ENCODE data around the gene AGAP2. TPM values are rescaled to one million over a fixed set of nuclear protein-coding genes. Genes with fewer than 3 reads are reported as not detected.

Gene AGAP2
- total and polyA plus RNA-seq, 8 donors, result 0.24 to 3.0 (median 0.79) TPM

DNA sequence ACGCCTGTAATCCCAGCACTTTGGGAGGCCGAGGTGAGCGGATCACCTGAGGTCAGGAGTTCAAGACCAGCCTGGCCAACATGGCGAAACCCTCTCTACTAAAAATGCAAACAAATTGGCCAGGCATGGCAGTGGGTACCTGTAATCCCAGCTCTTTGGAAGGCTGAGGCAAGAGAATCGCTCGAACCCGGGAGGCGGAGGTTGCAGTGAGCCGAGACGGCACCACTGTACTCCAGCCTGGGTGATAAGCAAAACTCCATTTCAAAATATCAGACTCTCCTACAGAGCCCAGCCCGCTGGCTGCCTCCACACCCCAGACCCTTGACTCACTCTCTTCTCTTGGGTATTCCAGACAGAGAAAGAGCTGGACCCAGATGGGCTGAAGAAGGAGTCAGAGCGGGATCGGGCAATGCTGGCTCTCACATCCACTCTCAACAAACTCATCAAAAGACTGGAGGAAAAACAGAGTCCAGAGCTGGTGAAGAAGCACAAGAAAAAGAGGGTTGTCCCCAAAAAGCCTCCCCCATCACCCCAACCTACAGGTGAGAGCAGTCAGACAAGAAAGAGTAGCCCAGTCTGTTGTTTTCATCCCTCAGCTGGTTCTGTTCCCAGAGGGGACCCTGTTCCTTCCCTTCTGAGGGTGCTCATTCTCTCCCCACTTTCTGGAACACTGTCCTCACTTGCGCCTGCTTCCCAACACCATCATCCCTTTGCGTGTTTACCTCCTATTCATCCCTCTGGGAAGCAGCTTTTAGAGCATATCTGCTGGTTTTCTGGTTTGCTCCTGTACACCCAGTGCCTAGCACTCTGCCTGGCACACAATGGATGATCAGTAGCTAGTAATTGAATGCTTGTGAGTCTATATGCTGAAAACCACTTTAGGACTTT is 19.7 kb downstream of the AGAP2 start:
- Histone ChIP-seq H3K27ac (no peak overlapping the region), H3K27me3 (no peaks in the 10 kb centered on the region), H3K36me3 (peaks cover 14 to 47% (median 28%) of the 10 kb centered on the region in 3 donors), H3K9me3 (no peaks in the 10 kb centered on the region), H3K4me1 (no peaks in the 10 kb centered on the region), H3K4me3 (no peak overlapping the region)
- DNase-seq (no peak), ATAC-seq (no peak), FAIRE-seq (no peak)
- 97 to 98% methylated on average over 15 of the region's 15 CpGs for WGBS, 2 donors
- TF ChIP-seq, protein P1, sequence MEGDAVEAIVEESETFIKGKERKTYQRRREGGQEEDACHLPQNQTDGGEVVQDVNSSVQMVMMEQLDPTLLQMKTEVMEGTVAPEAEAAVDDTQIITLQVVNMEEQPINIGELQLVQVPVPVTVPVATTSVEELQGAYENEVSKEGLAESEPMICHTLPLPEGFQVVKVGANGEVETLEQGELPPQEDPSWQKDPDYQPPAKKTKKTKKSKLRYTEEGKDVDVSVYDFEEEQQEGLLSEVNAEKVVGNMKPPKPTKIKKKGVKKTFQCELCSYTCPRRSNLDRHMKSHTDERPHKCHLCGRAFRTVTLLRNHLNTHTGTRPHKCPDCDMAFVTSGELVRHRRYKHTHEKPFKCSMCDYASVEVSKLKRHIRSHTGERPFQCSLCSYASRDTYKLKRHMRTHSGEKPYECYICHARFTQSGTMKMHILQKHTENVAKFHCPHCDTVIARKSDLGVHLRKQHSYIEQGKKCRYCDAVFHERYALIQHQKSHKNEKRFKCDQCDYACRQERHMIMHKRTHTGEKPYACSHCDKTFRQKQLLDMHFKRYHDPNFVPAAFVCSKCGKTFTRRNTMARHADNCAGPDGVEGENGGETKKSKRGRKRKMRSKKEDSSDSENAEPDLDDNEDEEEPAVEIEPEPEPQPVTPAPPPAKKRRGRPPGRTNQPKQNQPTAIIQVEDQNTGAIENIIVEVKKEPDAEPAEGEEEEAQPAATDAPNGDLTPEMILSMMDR (IDR thresholded peaks at IDR 0.05), result no peak
- intact Hi-C loops (cut with DNase I), result no loop called here

DNA sequence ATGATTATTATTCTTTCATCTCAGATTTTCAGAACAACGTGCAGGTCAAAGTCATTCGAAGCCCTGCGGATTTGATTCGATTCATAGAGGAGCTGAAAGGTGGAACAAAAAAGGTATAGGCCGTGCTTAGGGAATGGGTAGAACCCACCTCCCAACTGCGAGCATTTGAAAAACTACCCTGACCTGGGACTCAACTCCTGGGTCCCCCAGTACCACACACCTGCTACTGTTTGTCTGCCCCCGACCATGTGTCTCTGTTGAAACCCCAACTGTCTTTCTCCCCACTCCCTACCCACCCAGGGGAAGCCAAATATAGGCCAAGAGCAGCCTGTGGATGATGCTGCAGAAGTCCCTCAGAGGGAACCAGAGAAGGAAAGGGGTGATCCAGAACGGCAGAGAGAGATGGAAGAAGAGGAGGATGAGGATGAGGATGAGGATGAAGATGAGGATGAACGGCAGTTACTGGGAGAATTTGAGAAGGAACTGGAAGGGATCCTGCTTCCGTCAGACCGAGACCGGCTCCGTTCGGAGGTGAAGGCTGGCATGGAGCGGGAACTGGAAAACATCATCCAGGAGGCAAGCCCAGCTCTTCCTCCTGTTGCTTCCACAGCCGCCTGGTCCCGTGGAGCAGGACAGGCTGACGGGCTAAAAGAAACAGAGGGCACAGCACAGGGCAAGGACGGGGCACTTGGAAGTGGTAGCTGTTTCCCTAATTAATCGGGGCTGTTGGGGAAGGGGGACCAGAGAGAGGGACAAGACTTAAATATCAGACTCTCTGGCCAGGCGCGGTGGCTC is 20.5 kb downstream of the AGAP2 start:
- Histone ChIP-seq H3K36me3 (peaks cover 14 to 47% (median 28%) of the 10 kb centered on the region in 3 donors), H3K4me1 (no peaks in the 10 kb centered on the region), H3K27ac (no peak overlapping the region), H3K4me3 (no peak overlapping the region), H3K9me3 (no peaks in the 10 kb centered on the region), H3K27me3 (no peaks in the 10 kb centered on the region)
- 94 to 98% methylated on average over 22 of the region's 22 CpGs for WGBS, 2 donors
- DNase-seq (no peak), FAIRE-seq (no peak), ATAC-seq (no peak)
- TF ChIP-seq, protein P1 (IDR thresholded peaks at IDR 0.05), result no peak
- intact Hi-C loops (cut with DNase I), result no loop called here

DNA sequence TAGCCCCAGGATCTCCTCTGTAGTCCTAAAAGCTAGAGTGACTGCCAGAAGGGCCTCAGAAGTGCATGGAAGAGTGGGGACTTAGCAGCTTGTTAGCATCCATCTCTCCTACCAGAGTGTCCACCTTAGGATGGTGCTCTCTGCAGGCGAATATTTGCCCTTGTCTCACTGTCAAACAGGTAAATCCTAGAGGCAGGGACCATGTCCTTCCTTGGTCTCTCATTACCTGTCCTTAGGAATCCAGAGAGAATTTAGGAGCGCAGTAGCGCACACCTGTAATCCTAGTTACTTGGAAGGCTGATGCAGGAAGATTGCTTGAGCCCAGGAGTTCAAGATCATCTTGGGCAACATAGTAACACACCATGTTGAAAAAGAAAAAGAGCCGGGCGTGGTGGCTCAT is 21.4 kb downstream of the AGAP2 start:
- Histone ChIP-seq H3K27me3 (no peaks in the 10 kb centered on the region), H3K4me1 (no peaks in the 10 kb centered on the region), H3K4me3 (no peak overlapping the region), H3K36me3 (peaks cover 14 to 47% (median 28%) of the 10 kb centered on the region in 3 donors), H3K27ac (no peak overlapping the region), H3K9me3 (no peaks in the 10 kb centered on the region)
- TF ChIP-seq, protein P1 (IDR thresholded peaks at IDR 0.05), result no peak
- DNase-seq (no peak), FAIRE-seq (no peak), ATAC-seq (no peak)
- intact Hi-C loops (cut with DNase I), result no loop called here
- 93 to 98% methylated on average over 5 of the region's 5 CpGs for WGBS, 2 donors

DNA sequence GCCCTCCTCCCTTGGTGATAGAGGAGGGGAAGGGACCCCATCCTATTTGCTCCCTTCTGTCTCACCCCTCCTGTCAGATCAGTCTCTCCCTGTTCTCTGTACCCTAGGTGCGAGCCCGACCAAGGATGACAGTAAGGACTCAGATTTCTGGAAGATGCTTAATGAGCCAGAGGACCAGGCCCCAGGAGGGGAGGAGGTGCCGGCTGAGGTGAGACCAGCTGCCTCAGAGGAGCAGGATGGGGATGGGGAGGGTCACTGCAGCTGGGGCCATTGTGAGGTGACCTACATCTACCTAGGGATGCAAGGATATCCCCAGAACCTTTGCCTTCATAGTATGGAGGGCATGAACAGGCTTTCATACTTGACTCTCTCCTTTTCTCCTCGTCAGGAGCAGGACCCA is 22.2 kb downstream of the AGAP2 start:
- FAIRE-seq (no peak), DNase-seq (no peak), ATAC-seq (no peak)
- 92 to 95% methylated on average over 4 of the region's 4 CpGs for WGBS, 2 donors
- TF ChIP-seq, protein P1 (IDR thresholded peaks at IDR 0.05), result no peak
- intact Hi-C loops (cut with DNase I), result no loop called here
- Histone ChIP-seq H3K4me3 (no peak overlapping the region), H3K4me1 (no peaks in the 10 kb centered on the region), H3K36me3 (peaks cover 14 to 53% (median 28%) of the 10 kb centered on the region in 3 donors), H3K27me3 (no peaks in the 10 kb centered on the region), H3K27ac (no peak overlapping the region), H3K9me3 (no peaks in the 10 kb centered on the region)
